ENCODE measurements around the gene KLKB1. TPM values are rescaled to one million over a fixed set of nuclear protein-coding genes. Genes with fewer than 3 reads are reported as not detected.

Gene KLKB1
- polyA plus RNA-seq, 1 of the 3 experiments (the other 2 are of a cell fraction), result 0.12 TPM

- Histone ChIP-seq H2AFZ (ENCODE audit: low read depth) (no peak overlapping the region), H3K27me3 (ENCODE audit: insufficient read depth) (no peaks in the 10 kb centered on the region), H3K4me3 (ENCODE audit: low read depth in 2 of 2, low read length in 1 of 2) (no peak overlapping the region), H3K4me2 (no peak overlapping the region), H3K9me3 (no peaks in the 10 kb centered on the region), H3K9ac (no peak overlapping the region), H3K9me2 (no peaks in the 10 kb centered on the region), H3F3A (replicated peaks; ENCODE audit: insufficient read depth) (peaks cover 28% of the 10 kb centered on the region), H3K36me3 (replicated peaks in 1 of 2; ENCODE audit: control insufficient read depth in 1 of 2, insufficient read depth in 2 of 2, low read length in 1 of 2) (peaks cover 0 to 15% of the 10 kb centered on the region in 2 experiments), H4K20me1 (ENCODE audit: insufficient read depth) (no peaks in the 10 kb centered on the region), H3K4me1 (ENCODE audit: control insufficient read depth in 1 of 2, insufficient read depth in 2 of 2, low read depth in 1 of 2, low read length in 1 of 2) (peaks cover 0 to 4% of the 10 kb centered on the region in 2 experiments; a peak in 1 of 4 replicates), H3K79me2 (ENCODE audit: insufficient read depth) (no peaks in the 10 kb centered on the region), H3K27ac (ENCODE audit: low read depth in 2 of 2, low read length in 1 of 2) (no peak overlapping the region)
- WGBS (ENCODE audit: low lambda C conversion rate), result 91% methylated on average over 8 of the region's 8 CpGs
- TF ChIP-seq GABPA (IDR thresholded peaks at IDR 0.05; ENCODE audit: low read depth) (no peak), MAX (IDR thresholded peaks at IDR 0.05; ENCODE audit: low read depth) (no peak), EP300 (IDR thresholded peaks at IDR 0.05; ENCODE audit: borderline replicate concordance in 1 of 2, low read depth in 1 of 2, low read length in 1 of 2) (no peak), USF2 (IDR thresholded peaks at IDR 0.05; ENCODE audit: borderline replicate concordance, low read depth, low read length) (no peak)
- CTCF ChIA-PET, result interaction anchor here (1.3 to 1.7 kb wide), 2 partner anchors 10 to 11 kb away, joined by 6 to 7 read pairs; partner anchors contain the start of gene CYP4V2
- no peak for DNase-seq
- POLR2A ChIA-PET, result no interaction called here
These were observed 24.7 kb upstream of the KLKB1 start for GRCh38 chr4:186202490-186203140.

- Histone ChIP-seq H3K9ac (no peak overlapping the region), H3K79me2 (ENCODE audit: insufficient read depth) (no peaks in the 10 kb centered on the region), H3F3A (replicated peaks; ENCODE audit: insufficient read depth) (peaks cover 28% of the 10 kb centered on the region), H3K4me2 (no peak overlapping the region), H3K36me3 (replicated peaks in 1 of 2; ENCODE audit: control insufficient read depth in 1 of 2, insufficient read depth in 2 of 2, low read length in 1 of 2) (peaks cover 0 to 8% of the 10 kb centered on the region in 2 experiments), H3K4me3 (ENCODE audit: low read depth in 2 of 2, low read length in 1 of 2) (no peak overlapping the region; a peak in 1 of 4 replicates), H3K9me3 (no peaks in the 10 kb centered on the region), H3K27ac (ENCODE audit: low read depth in 2 of 2, low read length in 1 of 2) (peak overlapping the region in 1 of 2 experiments; percentile 65; a peak in 2 of 4 replicates), H3K9me2 (no peaks in the 10 kb centered on the region), H4K20me1 (ENCODE audit: insufficient read depth) (no peaks in the 10 kb centered on the region), H2AFZ (ENCODE audit: low read depth) (no peak overlapping the region), H3K4me1 (ENCODE audit: control insufficient read depth in 1 of 2, insufficient read depth in 2 of 2, low read depth in 1 of 2, low read length in 1 of 2) (peaks cover 0 to 4% of the 10 kb centered on the region in 2 experiments; a peak in 1 of 4 replicates), H3K27me3 (ENCODE audit: insufficient read depth) (no peaks in the 10 kb centered on the region)
- WGBS (ENCODE audit: low lambda C conversion rate), result 88% methylated on average over 12 of the region's 12 CpGs
- TF ChIP-seq USF2 (IDR thresholded peaks at IDR 0.05; ENCODE audit: borderline replicate concordance, low read depth, low read length), result no peak
- no peak for TF ChIP-seq USF1 (IDR thresholded peaks at IDR 0.05; ENCODE audit: borderline replicate concordance, low read depth)
- no peak for TF ChIP-seq TCF12 (IDR thresholded peaks at IDR 0.05)
- no peak for TF ChIP-seq JUND (IDR thresholded peaks at IDR 0.05)
- TF ChIP-seq RAD21 (IDR thresholded peaks at IDR 0.05; ENCODE audit: low read length), result no peak
- TF ChIP-seq FOXM1 (IDR thresholded peaks at IDR 0.05; ENCODE audit: low read depth), result no peak
- TF ChIP-seq FOXJ3 (CRISPR knock-in tag; IDR thresholded peaks at IDR 0.05), result no peak
- no peak for TF ChIP-seq YY1 (IDR thresholded peaks at IDR 0.05; ENCODE audit: low read depth)
- TF ChIP-seq MAX (IDR thresholded peaks at IDR 0.05; ENCODE audit: low read depth), result no peak
- no peak for TF ChIP-seq SMC3 (IDR thresholded peaks at IDR 0.05; ENCODE audit: low read depth, low read length)
- TF ChIP-seq REST (IDR thresholded peaks at IDR 0.05; ENCODE audit: low read depth, low read length), result no peak
- TF ChIP-seq MEF2A (IDR thresholded peaks at IDR 0.05; ENCODE audit: borderline replicate concordance, low read depth), result no peak
- no peak for TF ChIP-seq EZH2phosphoT487 (IDR thresholded peaks at IDR 0.05; ENCODE audit: borderline replicate concordance, low read depth)
- no peak for TF ChIP-seq SIN3A (IDR thresholded peaks at IDR 0.05; ENCODE audit: borderline replicate concordance, low read depth, low read length)
- DNase-seq, result peak; percentile 39
- POLR2A ChIA-PET, result interaction anchor here (0.9 kb wide), 1 partner anchor 12 kb away, joined by 3 read pairs; the partner anchor contains the start of gene CYP4V2
- CTCF ChIA-PET, result interaction anchor here (1.1 to 1.7 kb wide), 2 partner anchors 10 to 11 kb away, joined by 3 to 6 read pairs; no protein-coding TSS in a partner anchor
These were observed 23.9 kb upstream of the KLKB1 start for GRCh38 chr4:186203406-186203805.

Data from SK-N-SH (cell line).